LNCaP clone FGC (cell line): ENCODE results near the gene INPPL1.

Source experiments
- DNase-seq: peaks from one replicate; pipeline ENCODE4 v3.0.0-alpha.2; 2011; ENCODE audit warnings: low read depth
- H3K4me3 ChIP-seq: 2 replicates; pipeline ENCODE4 v1.5.1; 2011; ENCODE audit warnings: mild to moderate bottlenecking, low read depth, low read length, control low read depth
- CTCF ChIP-seq: IDR thresholded peaks from 2 replicates; pipeline ENCODE4 v1.5.1; 2012; ENCODE audit warnings: mild to moderate bottlenecking; ENCODE audit not compliant: control insufficient read depth, insufficient read depth; ENCODE audit errors: extremely low read depth

Gene INPPL1

DNA sequence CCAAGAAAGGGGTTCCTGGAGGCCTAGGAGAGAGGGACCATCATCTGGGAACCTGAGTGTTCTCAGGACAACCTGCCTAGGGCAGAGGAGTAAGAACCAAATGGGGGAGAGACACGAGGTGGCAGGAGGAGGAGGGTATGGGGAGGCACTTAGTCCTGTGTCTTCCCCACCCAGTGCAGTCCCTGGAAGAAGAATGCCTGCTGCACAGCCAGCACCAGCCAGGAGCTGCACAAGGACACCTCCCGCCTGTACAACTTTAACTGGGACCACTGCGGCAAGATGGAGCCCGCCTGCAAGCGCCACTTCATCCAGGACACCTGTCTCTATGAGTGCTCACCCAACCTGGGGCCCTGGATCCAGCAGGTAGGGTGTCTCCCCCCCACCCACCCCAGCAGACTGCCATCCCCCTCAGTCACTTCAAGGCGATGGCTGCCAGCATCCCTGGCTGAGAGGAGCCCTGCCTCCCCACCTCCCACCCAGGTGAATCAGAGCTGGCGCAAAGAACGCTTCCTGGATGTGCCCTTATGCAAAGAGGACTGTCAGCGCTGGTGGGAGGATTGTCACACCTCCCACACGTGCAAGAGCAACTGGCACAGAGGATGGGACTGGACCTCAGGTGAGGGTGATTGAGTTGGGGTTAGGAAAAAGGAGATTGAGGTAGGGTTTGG, 3.7 kb upstream of the INPPL1 start:
- DNase-seq = no peak
- TF ChIP-seq CTCF = no peak
- H3K4me3 ChIP-seq = no peak overlapping the region

GRCh38 chr11:72221386-72222075, 3.0 kb upstream of the INPPL1 start:
- no peak overlapping the region for H3K4me3 ChIP-seq
- TF ChIP-seq CTCF = no peak
- no peak for DNase-seq

DNA sequence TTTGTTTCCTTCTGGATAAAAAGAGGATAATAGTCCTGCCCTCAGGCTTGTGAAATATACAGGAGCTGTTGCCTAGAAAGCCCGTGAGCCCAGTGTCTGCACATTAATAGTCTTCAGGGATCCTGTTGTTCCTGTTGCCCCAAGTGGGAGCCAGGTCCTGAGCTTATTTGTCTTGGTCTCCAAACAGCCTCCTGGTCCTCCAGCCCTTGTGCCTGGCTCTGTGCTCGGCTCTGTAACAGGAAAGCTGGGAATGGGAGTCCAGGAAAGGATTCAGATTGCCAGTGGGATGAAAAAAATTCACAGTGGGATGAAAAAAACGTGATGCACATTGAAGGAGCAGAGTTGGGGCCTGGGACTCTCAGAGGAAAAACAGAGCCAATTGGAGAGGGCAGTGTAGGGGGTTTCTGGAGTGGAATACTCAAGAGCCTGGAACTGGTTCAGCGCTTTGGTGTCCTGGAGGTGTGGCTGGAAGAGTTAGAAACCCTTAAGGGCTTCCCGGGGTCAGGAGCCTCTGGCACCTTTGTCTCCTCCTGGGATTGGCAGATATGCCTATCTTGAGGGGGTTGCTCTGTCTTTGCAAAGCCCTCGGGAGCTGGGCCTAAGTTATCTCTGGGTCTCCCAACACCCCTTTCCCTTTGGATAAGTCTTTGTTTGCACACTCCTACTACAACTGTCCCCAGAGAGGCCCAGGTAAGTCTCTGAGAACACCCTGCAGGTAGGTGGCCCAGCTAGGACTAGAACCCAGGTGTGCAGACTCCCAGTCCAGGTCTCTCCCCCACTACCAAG, 2.3 kb upstream of the INPPL1 start:
- no peak for DNase-seq
- TF ChIP-seq CTCF = no peak
- H3K4me3 ChIP-seq = peak overlapping the region; percentile 99

GRCh38 chr11:72222907-72223614, 1.5 kb upstream of the INPPL1 start:
- peak; percentile 80 for DNase-seq
- H3K4me3 ChIP-seq = peak overlapping the region; percentile 99
- no peak for TF ChIP-seq CTCF

DNA sequence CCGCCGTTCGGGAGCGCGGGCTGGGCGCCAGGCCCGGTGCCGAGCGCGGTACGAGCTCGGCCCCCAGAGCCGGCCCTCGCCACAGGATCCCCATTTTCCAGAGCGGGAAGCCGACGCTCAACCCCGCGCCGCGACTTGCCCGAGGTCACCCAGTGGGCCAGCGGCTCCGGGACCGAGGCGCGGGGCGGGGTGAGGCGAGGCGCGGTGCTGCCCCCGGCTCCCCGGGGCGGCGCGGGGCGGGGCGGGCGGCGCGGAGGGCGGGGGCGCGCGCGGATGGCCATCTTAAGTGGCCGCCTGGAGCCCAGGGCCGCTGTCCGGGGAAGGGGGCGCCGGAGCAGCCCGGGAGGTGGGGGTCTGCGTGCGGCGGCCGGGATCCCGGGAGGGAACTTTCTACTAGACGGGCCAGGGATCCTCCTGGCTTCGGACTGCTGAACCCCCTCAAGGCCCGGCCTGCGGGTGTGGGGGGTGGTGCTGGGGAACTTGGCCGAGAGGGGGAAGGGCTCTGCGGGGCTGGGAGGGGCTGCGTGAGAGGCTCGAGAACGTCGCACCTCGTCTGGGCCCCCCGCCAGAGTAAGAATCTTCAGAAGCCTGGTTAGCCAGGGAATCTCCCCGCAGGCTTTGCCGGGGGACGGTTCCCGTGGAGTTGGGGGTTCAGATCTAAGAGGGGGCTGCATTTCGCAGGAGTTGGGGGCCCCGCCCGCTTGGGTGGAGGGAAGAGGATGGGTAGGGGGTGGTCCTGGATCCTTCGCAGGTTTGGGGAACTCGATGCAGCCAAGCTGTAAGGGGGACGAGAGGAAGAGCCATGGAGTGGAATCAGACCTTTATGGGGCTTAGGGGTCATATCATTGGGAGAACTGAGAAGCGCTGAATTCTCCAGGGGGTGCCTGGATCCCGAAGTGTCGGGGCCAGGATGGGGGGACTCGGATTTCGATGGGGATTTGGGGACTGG, 678 bp upstream of the INPPL1 start:
- H3K4me3 ChIP-seq = peak overlapping the region; percentile 99
- no peak for TF ChIP-seq CTCF
- no peak for DNase-seq
